HEK293 (cell line): ENCODE results near the gene QRSL1.

Experiments used
- CTCF ChIA-PET: fragments of 350-600 bp; formaldehyde crosslinking; extraction: SDS; loops from one replicate; lab custom pipeline; 2021; ENCODE audit warnings: antibody characterized with exemption; lab: Yijun Ruan, JAX
- POLR2A ChIA-PET: fragments of 300-600 bp; formaldehyde crosslinking; extraction: SDS; loops from one replicate; lab custom pipeline; 2020; ENCODE audit warnings: antibody characterized with exemption, inconsistent platforms; lab: Yijun Ruan, JAX
- H3K27ac ChIP-seq: fragments of 200-500 bp; sonication (Bioruptor generic); 2 replicates; pipeline ENCODE4 v1.5.1; 2014; ENCODE audit warnings: low read depth, low read length, control low read depth, inconsistent platforms; ENCODE audit errors: extremely low read depth
- H3K36me3 ChIP-seq, 2 experiments: fragments of 200-500 bp in 1 of 2; sonication (Bioruptor generic) in 1 of 2; 1 replicate in 1 of 2; 2 replicates in 1 of 2; pipeline ENCODE4 v1.5.1; 2014 to 2017; ENCODE audit warnings: inconsistent platforms in 2 of 2, low read length in 2 of 2; ENCODE audit not compliant: control insufficient read depth in 2 of 2, insufficient read depth in 1 of 2
- H3K4me1 ChIP-seq: fragments of 200-500 bp; sonication (Bioruptor generic); 2 replicates; pipeline ENCODE4 v1.5.1; 2014; ENCODE audit warnings: mild to moderate bottlenecking, low read length, inconsistent platforms; ENCODE audit not compliant: control insufficient read depth, insufficient read depth
- H3K4me3 ChIP-seq: 2 replicates; pipeline ENCODE4 v1.5.1; 2011; ENCODE audit warnings: low read depth, mild to moderate bottlenecking, control low read depth, low read length, moderate library complexity
- H3K9me3 ChIP-seq: fragments of 200-500 bp; sonication (Bioruptor generic); 2 replicates; pipeline ENCODE4 v1.5.1; 2014; ENCODE audit warnings: low read depth, low read length, inconsistent platforms; ENCODE audit not compliant: control insufficient read depth, insufficient read depth
- FEZF1 ChIP-seq: fragments of 450-650 bp; formaldehyde crosslinking; IDR thresholded peaks from 2 replicates; pipeline ENCODE4 v1.5.1; 2016; ENCODE audit warnings: missing biosample characterization, missing genetic modification characterization
- MEIS1 ChIP-seq: sonication (generic); formaldehyde crosslinking; IDR thresholded peaks from 2 replicates; pipeline ENCODE4 v1.8.1; 2022; ENCODE audit warnings: missing genetic modification reagents, mild to moderate bottlenecking, borderline replicate concordance
- MYNN ChIP-seq: fragments of 450-650 bp; formaldehyde crosslinking; IDR thresholded peaks from 2 replicates; pipeline ENCODE4 v1.5.1; 2016; ENCODE audit warnings: missing biosample characterization, missing genetic modification characterization, borderline replicate concordance
- OSR2 ChIP-seq: fragments of 450-650 bp; formaldehyde crosslinking; IDR thresholded peaks from 2 replicates; pipeline ENCODE4 v1.5.1; 2016; ENCODE audit warnings: missing biosample characterization, missing genetic modification characterization
- TSHZ1 ChIP-seq: fragments of 450-650 bp; formaldehyde crosslinking; IDR thresholded peaks from 2 replicates; pipeline ENCODE4 v1.5.1; 2016; ENCODE audit warnings: missing biosample characterization, missing genetic modification characterization, borderline replicate concordance
- ZBTB7A ChIP-seq: fragments of 450-650 bp; formaldehyde crosslinking; IDR thresholded peaks from 2 replicates; pipeline ENCODE4 v1.5.1; 2016; ENCODE audit warnings: low read depth, missing biosample characterization, missing genetic modification characterization
- ZFP37 ChIP-seq: fragments of 450-650 bp; formaldehyde crosslinking; IDR thresholded peaks from 2 replicates; pipeline ENCODE4 v1.5.1; 2016; ENCODE audit warnings: missing biosample characterization, missing genetic modification characterization
- ZNF184 ChIP-seq: fragments of 450-650 bp; IDR thresholded peaks from 2 replicates; pipeline ENCODE4 v1.5.1; 2018; ENCODE audit warnings: missing biosample characterization, mild to moderate bottlenecking, missing genetic modification characterization
- ZNF26 ChIP-seq: fragments of 450-650 bp; formaldehyde crosslinking; IDR thresholded peaks from 2 replicates; pipeline ENCODE4 v1.5.1; 2016; ENCODE audit warnings: missing biosample characterization, missing genetic modification characterization
- ZNF426 ChIP-seq: fragments of 450-650 bp; formaldehyde crosslinking; IDR thresholded peaks from 2 replicates; pipeline ENCODE4 v1.5.1; 2017; ENCODE audit warnings: missing biosample characterization, missing genetic modification characterization, mild to moderate bottlenecking, inconsistent platforms, moderate library complexity
- ZNF513 ChIP-seq: fragments of 450-650 bp; IDR thresholded peaks from 2 replicates; pipeline ENCODE4 v1.5.1; 2018; ENCODE audit warnings: missing biosample characterization, missing genetic modification characterization
- ZNF580 ChIP-seq: fragments of 450-650 bp; formaldehyde crosslinking; IDR thresholded peaks from 2 replicates; pipeline ENCODE4 v1.5.1; 2016; ENCODE audit warnings: missing biosample characterization, missing genetic modification characterization
- ZNF629 ChIP-seq: fragments of 450-650 bp; formaldehyde crosslinking; IDR thresholded peaks from 2 replicates; pipeline ENCODE4 v1.5.1; 2017; ENCODE audit warnings: missing biosample characterization, missing genetic modification characterization
- ZNF645 ChIP-seq: fragments of 450-650 bp; formaldehyde crosslinking; IDR thresholded peaks from 2 replicates; pipeline ENCODE4; 2016; ENCODE audit warnings: missing biosample characterization, missing genetic modification characterization
- ZNF664 ChIP-seq: fragments of 450-650 bp; formaldehyde crosslinking; IDR thresholded peaks from 2 replicates; pipeline ENCODE4 v1.5.1; 2016; ENCODE audit warnings: missing biosample characterization, missing genetic modification characterization
- ZNF701 ChIP-seq: fragments of 450-650 bp; formaldehyde crosslinking; IDR thresholded peaks from 2 replicates; pipeline ENCODE4 v1.5.1; 2016; ENCODE audit warnings: missing biosample characterization, missing genetic modification characterization
- ZNF707 ChIP-seq: fragments of 450-650 bp; formaldehyde crosslinking; IDR thresholded peaks from 2 replicates; pipeline ENCODE4 v1.5.1; 2016; ENCODE audit warnings: missing biosample characterization, missing genetic modification characterization

The QRSL1 gene

GRCh38 chr6:106617302-106617701 lies 12.1 kb upstream of the QRSL1 start (continued):
- TF ChIP-seq ZNF645 (no peak), MEIS1 (CRISPR knock-in tag) (no peak), ZNF513 (no peak), ZNF701 (tag by site-specific recombination) (no peak), ZNF426 (tag by site-specific recombination) (no peak), ZFP37 (tag by site-specific recombination) (no peak), ZNF26 (no peak)
- TF ChIP-seq, all 188 proteins: peak for 0

- Histone ChIP-seq H3K9me3 (no peaks in the 10 kb centered on the region), H3K4me3 (no peak overlapping the region), H3K27ac (no peak overlapping the region), H3K36me3 (peaks cover 0 to 9% of the 10 kb centered on the region in 2 experiments; a peak in 1 of 3 replicates), H3K4me1 (peaks cover 7% of the 10 kb centered on the region; the same call in 1 of the 2 replicates)
- TF ChIP-seq MYNN (tag by site-specific recombination), result no peak
- 0 out of 2 replicates have a peak, but pooled peaks have one; percentile 16 for TF ChIP-seq FEZF1 (tag by site-specific recombination)
- TF ChIP-seq ZNF513, result no peak
- CTCF ChIA-PET, result interaction anchor here (0.6 to 2.5 kb wide), 7 partner anchors 8 to 380 kb away, joined by 3 to 17 read pairs (median 3); no protein-coding TSS in a partner anchor
- POLR2A ChIA-PET, result no interaction called here
Measured at GRCh38 chr6:106617857-106618256, 11.5 kb upstream of the QRSL1 start.

GRCh38 chr6:106618324-106618723 lies 11.1 kb upstream of the QRSL1 start:
- Histone ChIP-seq H3K9me3 (no peaks in the 10 kb centered on the region), H3K4me1 (peaks cover 7% of the 10 kb centered on the region; the same call in 1 of the 2 replicates), H3K27ac (no peak overlapping the region), H3K4me3 (no peak overlapping the region), H3K36me3 (peaks cover 0 to 9% of the 10 kb centered on the region in 2 experiments; a peak in 1 of 3 replicates)
- ChIA-PET CTCF (interaction anchor here (0.6 to 2.5 kb wide), 6 partner anchors 9 to 379 kb away, joined by 3 to 17 read pairs (median 4); no protein-coding TSS in a partner anchor), POLR2A (no interaction called here)
- 0 out of 2 replicates have a peak, but pooled peaks have one; percentile 27 for TF ChIP-seq ZNF629 (tag by site-specific recombination)
- TF ChIP-seq ZNF184 (tag by site-specific recombination), result 0 out of 2 replicates have a peak, but pooled peaks have one; percentile 37
- TF ChIP-seq OSR2 (tag by site-specific recombination), result peak; percentile 91
- TF ChIP-seq ZNF707 (tag by site-specific recombination), result no peak
- TF ChIP-seq ZNF580 (tag by site-specific recombination), result 0 out of 2 replicates have a peak, but pooled peaks have one; percentile 26
- TF ChIP-seq ZBTB7A (tag by site-specific recombination), result no peak
- no peak for TF ChIP-seq TSHZ1 (tag by site-specific recombination)
- 0 out of 2 replicates have a peak, but pooled peaks have one; percentile 45 for TF ChIP-seq ZNF664 (tag by site-specific recombination)
